H1 (cell line): ENCODE data around the gene SH3PXD2B. TPM values are rescaled to one million over a fixed set of nuclear protein-coding genes. Genes with fewer than 3 reads are reported as not detected.

Experiments used
- CTCF ChIA-PET: fragments of 300-600 bp; sonication (Branson Sonifier 250); formaldehyde crosslinking; loops from one replicate; lab custom pipeline; 2021; ENCODE audit not compliant: partially characterized antibody; lab: Charles Lee
- POLR2A ChIA-PET: fragments of 300-600 bp; sonication (Branson Sonifier 250); formaldehyde crosslinking; loops from one replicate; lab custom pipeline; 2021; ENCODE audit warnings: inconsistent platforms; ENCODE audit not compliant: partially characterized antibody; lab: Charles Lee
- DNase-seq, 2 experiments: peaks; one replicate each; pipeline versions ENCODE4 v3.0.0 to v3.0.0-alpha.2; 2010 to 2022; ENCODE audit warnings: low spot score in 2 of 2, low read depth in 1 of 2, mixed read lengths in 1 of 2
- FAIRE-seq: peaks from 2 replicates; lab custom pipeline; 2011; peaks lifted over from hg19 to GRCh38; lab: Jason Lieb, UNC
- H2AFZ ChIP-seq: 2 replicates; pipeline ENCODE4 v1.8.1; 2012; ENCODE audit warnings: low read length, inconsistent platforms
- H2AK5ac ChIP-seq: 2 replicates; pipeline ENCODE4 v1.6.1; 2013; ENCODE audit warnings: low read depth, low read length
- H2BK120ac ChIP-seq: replicated peaks from 2 replicates; pipeline ENCODE3; 2013; ENCODE audit warnings: low read depth, low read length, inconsistent platforms
- H2BK12ac ChIP-seq: 2 replicates; pipeline ENCODE4 v1.6.1; 2013; ENCODE audit warnings: low read depth, low read length
- H2BK15ac ChIP-seq: 2 replicates; pipeline ENCODE4 v1.6.1; 2013; ENCODE audit warnings: low read length
- H2BK20ac ChIP-seq: 2 replicates; pipeline ENCODE4 v1.6.1; 2013; ENCODE audit warnings: low read length
- H2BK5ac ChIP-seq: 2 replicates; pipeline ENCODE4 v1.6.1; 2013; ENCODE audit warnings: low read depth, low read length
- H3K14ac ChIP-seq: 2 replicates; pipeline ENCODE4 v1.6.1; 2013; ENCODE audit warnings: inconsistent platforms; ENCODE audit not compliant: insufficient read length
- H3K18ac ChIP-seq: 2 replicates; pipeline ENCODE4 v1.6.1; 2013; ENCODE audit warnings: low read length; ENCODE audit errors: extremely low read depth
- H3K23ac ChIP-seq: 2 replicates; pipeline ENCODE4 v1.6.1; 2013; ENCODE audit warnings: inconsistent platforms; ENCODE audit not compliant: insufficient read length
- H3K23me2 ChIP-seq: 2 replicates; pipeline ENCODE4 v1.6.1; 2013; ENCODE audit warnings: low read depth, low read length
- H3K27ac ChIP-seq: 2 replicates; pipeline ENCODE4 v1.6.1; 2011; ENCODE audit warnings: low read depth, low read length, inconsistent platforms
- H3K27me3 ChIP-seq, 4 experiments: replicated peaks in 1 of 4; 1 replicate in 1 of 4; 2 replicates in 3 of 4; pipeline versions ENCODE4 v1.6.1 to v1.8.1; 2011 to 2013; ENCODE audit warnings: low read length in 3 of 4, mild to moderate bottlenecking in 3 of 4, inconsistent platforms in 2 of 4, mixed read lengths in 2 of 4, moderate library complexity in 1 of 4; ENCODE audit not compliant: control insufficient read depth in 3 of 4, insufficient read depth in 3 of 4; ENCODE audit errors: extremely low read depth in 1 of 4
- H3K36me3 ChIP-seq, 4 experiments: 2 replicates each; pipeline versions ENCODE4 v1.6.1 to v1.8.1; 2011 to 2013; ENCODE audit warnings: mild to moderate bottlenecking in 4 of 4, low read length in 3 of 4, moderate library complexity in 2 of 4, control low read depth in 1 of 4, inconsistent platforms in 1 of 4; ENCODE audit not compliant: insufficient read depth in 4 of 4, control insufficient read depth in 2 of 4
- H3K4ac ChIP-seq: replicated peaks from 2 replicates; pipeline ENCODE3; 2013; ENCODE audit warnings: low read length, low read depth, mixed read lengths, inconsistent platforms; ENCODE audit not compliant: insufficient read length
- H3K4me1 ChIP-seq, 4 experiments: replicated peaks in 1 of 4; 1 replicate in 1 of 4; 2 replicates in 3 of 4; pipeline versions ENCODE4 v1.6.1 to v1.8.1; 2011 to 2013; ENCODE audit warnings: low read length in 3 of 4, inconsistent platforms in 2 of 4, mixed read lengths in 1 of 4; ENCODE audit not compliant: insufficient read depth in 4 of 4, control insufficient read depth in 3 of 4
- H3K4me2 ChIP-seq, 2 experiments: 2 replicates each; pipeline versions ENCODE4 v1.6.1 to v1.8.1; 2011 to 2013; ENCODE audit warnings: low read depth in 2 of 2, low read length in 2 of 2, control low read depth in 1 of 2, inconsistent platforms in 1 of 2, mild to moderate bottlenecking in 1 of 2; ENCODE audit not compliant: insufficient read depth in 1 of 2
- H3K4me3 ChIP-seq, 4 experiments: fragments of 200-600, 300-600 bp in 1 of 4; sonication (generic), shearing (Covaris generic), sonication (Bioruptor Twin) in 1 of 4; 2 replicates each; pipeline versions ENCODE4 v1.5.1 to v1.8.1; 2011 to 2016; ENCODE audit warnings: low read length in 4 of 4, low read depth in 3 of 4, control low read depth in 2 of 4, inconsistent platforms in 2 of 4, mild to moderate bottlenecking in 2 of 4, mixed read lengths in 1 of 4, moderate library complexity in 1 of 4; ENCODE audit not compliant: insufficient read depth in 2 of 4; ENCODE audit errors: extremely low read depth in 1 of 4
- H3K56ac ChIP-seq: replicated peaks from 2 replicates; pipeline ENCODE3; 2013; ENCODE audit warnings: low read depth, mild to moderate bottlenecking, mixed read lengths, low read length, inconsistent platforms; ENCODE audit not compliant: insufficient read length
- H3K79me1 ChIP-seq: 2 replicates; pipeline ENCODE4 v1.6.1; 2013; ENCODE audit warnings: low read depth, low read length, control low read depth
- H3K79me2 ChIP-seq, 2 experiments: 2 replicates each; pipeline versions ENCODE4 v1.6.1 to v1.8.1; 2012 to 2013; ENCODE audit warnings: low read length in 2 of 2, mild to moderate bottlenecking in 2 of 2, inconsistent platforms in 1 of 2; ENCODE audit not compliant: insufficient read depth in 2 of 2, control insufficient read depth in 1 of 2
- H3K9ac ChIP-seq, 4 experiments: replicated peaks in 1 of 4; 1 replicate in 1 of 4; 2 replicates in 3 of 4; pipeline versions ENCODE4 v1.6.1 to v1.8.1; 2011 to 2013; ENCODE audit warnings: low read depth in 3 of 4, low read length in 3 of 4, control low read depth in 2 of 4, mild to moderate bottlenecking in 2 of 4, moderate library complexity in 2 of 4, inconsistent platforms in 1 of 4; ENCODE audit errors: extremely low read depth in 1 of 4
- H3K9me3 ChIP-seq, 2 experiments: 2 replicates each; pipeline versions ENCODE4 v1.6.1 to v1.8.1; 2012 to 2013; ENCODE audit warnings: mild to moderate bottlenecking in 2 of 2, moderate library complexity in 2 of 2, control low read depth in 1 of 2, inconsistent platforms in 1 of 2, low read depth in 1 of 2, low read length in 1 of 2, mixed read lengths in 1 of 2; ENCODE audit not compliant: insufficient read depth in 2 of 2
- H4K20me1 ChIP-seq, 2 experiments: replicated peaks in 1 of 2; 2 replicates each; pipeline versions ENCODE3 to v1.8.1; 2011 to 2013; ENCODE audit warnings: inconsistent platforms in 2 of 2, low read length in 2 of 2, mild to moderate bottlenecking in 1 of 2; ENCODE audit not compliant: insufficient read depth in 2 of 2, control insufficient read depth in 1 of 2
- H4K5ac ChIP-seq: 2 replicates; pipeline ENCODE4 v1.6.1; 2013; ENCODE audit warnings: low read length, low read depth, mixed read lengths, inconsistent platforms; ENCODE audit not compliant: insufficient read length
- H4K8ac ChIP-seq: 2 replicates; pipeline ENCODE4 v1.8.0; 2013; ENCODE audit warnings: mild to moderate bottlenecking, moderate library complexity, low read length, inconsistent platforms; ENCODE audit not compliant: insufficient read depth; ENCODE audit errors: extremely low read depth
- H4K91ac ChIP-seq: replicated peaks from 2 replicates; pipeline ENCODE3; 2013; ENCODE audit warnings: low read length, mixed read lengths, inconsistent platforms; ENCODE audit not compliant: insufficient read length
- CTCF ChIP-seq, 3 experiments: IDR thresholded peaks; 1 replicate in 2 of 3; 2 replicates in 1 of 3; pipeline versions ENCODE4 v1.5.1 to v1.6.1; 2011; ENCODE audit warnings: low read length in 3 of 3, mild to moderate bottlenecking in 3 of 3, inconsistent platforms in 2 of 3, low read depth in 1 of 3, moderate library complexity in 1 of 3; ENCODE audit not compliant: insufficient read depth in 1 of 3; ENCODE audit errors: control extremely low read depth in 1 of 3
- HDAC2 ChIP-seq, 2 experiments: fragments of 300-600 bp in 1 of 2; sonication (generic) in 1 of 2; IDR thresholded peaks; 2 replicates each; pipeline ENCODE4 v1.6.1; 2011 to 2012; ENCODE audit warnings: low read depth in 2 of 2, low read length in 2 of 2, mild to moderate bottlenecking in 2 of 2, moderate library complexity in 2 of 2, borderline replicate concordance in 1 of 2, inconsistent platforms in 1 of 2
- HDAC6 ChIP-seq: IDR thresholded peaks from one replicate; pipeline ENCODE4 v1.7.1; 2012; ENCODE audit warnings: low read depth, mild to moderate bottlenecking, inconsistent platforms, low read length, moderate library complexity
- RFX5 ChIP-seq: IDR thresholded peaks from 2 replicates; pipeline ENCODE4 v1.6.1; 2011; ENCODE audit warnings: low read depth, low read length, improper control_type of control experiment, borderline replicate concordance
- RNF2 ChIP-seq: fragments of 200-900, 300-1000 bp; sonication (generic); IDR thresholded peaks from 2 replicates; pipeline ENCODE4 v1.7.1; 2016; ENCODE audit warnings: borderline replicate concordance, low read depth, mild to moderate bottlenecking, antibody characterized with exemption, low read length; ENCODE audit not compliant: poor library complexity, severe bottlenecking; ENCODE audit errors: missing control alignments
- SRF ChIP-seq: IDR thresholded peaks from 2 replicates; pipeline ENCODE4 v1.6.1; 2011; ENCODE audit warnings: mild to moderate bottlenecking, low read depth, low read length, moderate library complexity
- WGBS, 2 experiments: shearing (Covaris generic) in 1 of 2; methylation state at CpG; one replicate each; pipeline versions ENCODE4 v1.1.6 to v1.1.7; 2013 to 2015; ENCODE audit warnings: low lambda C conversion rate in 2 of 2, mixed read lengths in 2 of 2, inconsistent platforms in 1 of 2, low coverage in 1 of 2, missing lambda C conversion rate in 1 of 2; ENCODE audit not compliant: insufficient replicate concordance in 2 of 2, insufficient coverage in 1 of 2, insufficient read length in 1 of 2; ENCODE audit errors: extremely low coverage in 1 of 2, missing lambda C conversion rate in 1 of 2; 5-methylcytosine and 5-hydroxymethylcytosine counted together
- polyA plus RNA-seq, 7 experiments: library from polyadenylated mRNA; depleted of rRNA in 3 of 7; stranded (reverse) in 5 of 7; unstranded in 2 of 7; fragments of >200 nt in 5 of 7; fragments of 200-250 nt in 2 of 7; gene quantifications; 1 replicate in 5 of 7; 2 replicates in 1 of 7; 4 replicates in 1 of 7; pipeline versions ENCODE4 v1.2.1 to v1.2.3, GENCODE V29; 2011 to 2013; ENCODE audit warnings: missing spikeins in 2 of 7, mixed read lengths in 2 of 7
- total RNA-seq: library from RNA; stranded (reverse); fragmentation: NEBNext Ultra II Directional; extraction: Animal tissue kit (Norgen Biotek cat#: 25700); gene quantifications from 2 replicates; pipeline ENCODE4 v1.2.1, GENCODE V29; 2021

SH3PXD2B gene
- total and polyA plus RNA-seq, 2 of the 8 experiments (the other 6 are each of a cell fraction or from before 2014, with no cell fraction given): 32.9 to 72.9 TPM

GRCh38 chr5:172452398-172453205 is 1.7 kb downstream of the SH3PXD2B start:
- H3K23me2 ChIP-seq: peaks cover 1% of the 10 kb centered on the region; the same call in 1 of the 2 replicates
- H4K5ac ChIP-seq: peak overlapping the region; percentile 35
- H2BK12ac ChIP-seq: 0 out of 2 replicates have a peak overlapping the region, but pooled peaks have one; percentile 62
- H3K56ac ChIP-seq: no peak overlapping the region
- H4K20me1 ChIP-seq: peaks cover 21 to 31% of the 10 kb centered on the region in 2 experiments
- ChIA-PET CTCF (interaction anchor here (0.6 to 5.5 kb wide), 34 partner anchors 8 to 574 kb away, joined by 3 to 94 read pairs (median 4); no protein-coding TSS in a partner anchor), POLR2A (interaction anchor here (0.6 to 2.0 kb wide), 9 partner anchors 8 to 319 kb away, joined by 3 to 5 read pairs (median 3); no protein-coding TSS in a partner anchor)
- peaks cover 11% of the 10 kb centered on the region for H3K79me1 ChIP-seq
- H3K27me3 ChIP-seq: no peaks in the 10 kb centered on the region
- H3K4ac ChIP-seq: no peak overlapping the region
- H3K4me3 ChIP-seq: peak overlapping the region; percentile 64 to 97 (median 80)
- H3K9ac ChIP-seq: peak overlapping the region in 3 of 4 experiments; percentile 1 to 53 (median 12); a peak in 3 of 7 replicates
- no peak overlapping the region for H2BK5ac ChIP-seq
- no peak overlapping the region for H4K8ac ChIP-seq
- no peak for DNase-seq
- no peak overlapping the region for H2AFZ ChIP-seq
- H3K9me3 ChIP-seq: no peaks in the 10 kb centered on the region
- peaks cover 12 to 21% (median 17%) of the 10 kb centered on the region in 4 experiments for H3K4me1 ChIP-seq
- H3K4me2 ChIP-seq: peak overlapping the region; percentile 77 to 89
- H4K91ac ChIP-seq: peak overlapping the region; percentile 8
- FAIRE-seq: no peak
- no peak overlapping the region for H2BK15ac ChIP-seq
- H3K18ac ChIP-seq: peak overlapping the region; percentile 62; the same call in 1 of the 2 replicates
- H2BK120ac ChIP-seq: no peak overlapping the region
- no peak overlapping the region; the same call in 1 of the 2 replicates for H3K27ac ChIP-seq
- no peak overlapping the region for H3K14ac ChIP-seq
- H3K79me2 ChIP-seq: peaks cover 8 to 57% of the 10 kb centered on the region in 2 experiments
- no peak overlapping the region for H2BK20ac ChIP-seq
- peaks cover 0 to 3% (median 0%) of the 10 kb centered on the region in 4 experiments; a peak in 2 of 8 replicates for H3K36me3 ChIP-seq
- no peak overlapping the region for H3K23ac ChIP-seq
- 48% methylated on average over 18 of the region's 18 CpGs; no CpG with 5 or more reads in 1 of the 2 experiments for WGBS, 2 experiments
- H2AK5ac ChIP-seq: no peak overlapping the region
- TF ChIP-seq HDAC6: no peak
- TF ChIP-seq CTCF (IDR thresholded peaks at IDR 0.05; ENCODE audit: control extremely low read depth in 1 of 3, insufficient read depth in 1 of 3, low read depth in 1 of 3, low read length in 3 of 3): peak in 2 of 3 experiments; percentile 43 to 45; a peak in 3 of 4 replicates
- peak; percentile 74 for TF ChIP-seq SRF
- no peak for TF ChIP-seq RNF2
- 0 out of 4 replicates have a peak, but pooled peaks of 1 of the 2 experiments have one; percentile 88 for TF ChIP-seq HDAC2 (IDR thresholded peaks at IDR 0.05; ENCODE audit: borderline replicate concordance in 1 of 2, low read depth in 2 of 2, low read length in 2 of 2)
- TF ChIP-seq RFX5: no peak
